H9 (cell line): ENCODE data around the gene CX3CR1. TPM values are rescaled to one million over a fixed set of nuclear protein-coding genes. Genes with fewer than 3 reads are reported as not detected.

ENCODE experiments used
- DNase-seq: peaks from one replicate; pipeline ENCODE4 v3.0.0-alpha.2; 2017
- H2AFZ ChIP-seq: one replicate; pipeline ENCODE4 v1.6.1; 2013; ENCODE audit warnings: mild to moderate bottlenecking, low read length, control low read depth, moderate library complexity
- H2AK5ac ChIP-seq: 2 replicates; pipeline ENCODE4 v1.6.1; 2013; ENCODE audit warnings: low read length, control low read depth, mixed read lengths; ENCODE audit not compliant: insufficient read length
- H2BK120ac ChIP-seq: one replicate; pipeline ENCODE4 v1.6.1; 2013; ENCODE audit warnings: low read depth, mild to moderate bottlenecking, low read length, control low read depth, inconsistent platforms; ENCODE audit not compliant: poor library complexity, severe bottlenecking
- H2BK12ac ChIP-seq: 2 replicates; pipeline ENCODE4 v1.6.1; 2013; ENCODE audit warnings: low read length, control low read depth, mixed read lengths, low read depth; ENCODE audit not compliant: insufficient read length
- H2BK15ac ChIP-seq: 2 replicates; pipeline ENCODE4 v1.6.1; 2013; ENCODE audit warnings: low read depth, low read length, control low read depth
- H2BK20ac ChIP-seq: one replicate; pipeline ENCODE4 v1.6.1; 2013; ENCODE audit warnings: low read depth, mild to moderate bottlenecking, low read length, control low read depth, inconsistent platforms; ENCODE audit not compliant: poor library complexity, severe bottlenecking
- H2BK5ac ChIP-seq: 2 replicates; pipeline ENCODE4 v1.6.1; 2013; ENCODE audit warnings: low read length, control low read depth, mixed read lengths; ENCODE audit not compliant: insufficient read length
- H3K14ac ChIP-seq: 2 replicates; pipeline ENCODE4 v1.6.1; 2013; ENCODE audit warnings: low read length, control low read depth; ENCODE audit not compliant: insufficient read depth
- H3K18ac ChIP-seq: 2 replicates; pipeline ENCODE4 v1.6.1; 2013; ENCODE audit warnings: low read depth, mild to moderate bottlenecking, mixed read lengths, low read length, control low read depth; ENCODE audit not compliant: insufficient read length
- H3K23ac ChIP-seq: 2 replicates; pipeline ENCODE4 v1.6.1; 2013; ENCODE audit warnings: low read length, control low read depth, mixed read lengths, low read depth; ENCODE audit not compliant: insufficient read length
- H3K23me2 ChIP-seq: 2 replicates; pipeline ENCODE4 v1.6.1; 2013; ENCODE audit warnings: low read depth, mild to moderate bottlenecking, mixed read lengths, low read length, control low read depth; ENCODE audit not compliant: insufficient read length, poor library complexity, severe bottlenecking
- H3K27ac ChIP-seq: 2 replicates; pipeline ENCODE4 v1.5.1; 2013; ENCODE audit warnings: low read length, control low read depth, mixed read lengths, low read depth; ENCODE audit not compliant: insufficient read length
- H3K27me3 ChIP-seq: 2 replicates; pipeline ENCODE4 v1.6.1; 2013; ENCODE audit warnings: low read length, control low read depth, inconsistent platforms; ENCODE audit not compliant: insufficient read depth
- H3K4ac ChIP-seq: 2 replicates; pipeline ENCODE4 v1.6.1; 2013; ENCODE audit warnings: low read depth, mild to moderate bottlenecking, control low read depth, inconsistent platforms, low read length, moderate library complexity
- H3K4me1 ChIP-seq: 2 replicates; pipeline ENCODE4 v1.6.1; 2013; ENCODE audit warnings: low read length, control low read depth, inconsistent platforms; ENCODE audit not compliant: insufficient read depth
- H3K4me2 ChIP-seq: 2 replicates; pipeline ENCODE4 v1.6.1; 2013; ENCODE audit warnings: low read length, control low read depth, mixed read lengths; ENCODE audit not compliant: insufficient read length, insufficient read depth
- H3K56ac ChIP-seq: 2 replicates; pipeline ENCODE4 v1.6.1; 2013; ENCODE audit warnings: low read depth, mild to moderate bottlenecking, mixed read lengths, low read length, control low read depth; ENCODE audit not compliant: insufficient read length
- H3K79me1 ChIP-seq: 2 replicates; pipeline ENCODE4 v1.6.1; 2013; ENCODE audit warnings: low read depth, mild to moderate bottlenecking, moderate library complexity, low read length, control low read depth, inconsistent platforms; ENCODE audit not compliant: insufficient read depth, poor library complexity, severe bottlenecking
- H3K79me2 ChIP-seq: 2 replicates; pipeline ENCODE4 v1.6.1; 2013; ENCODE audit warnings: low read length, control low read depth, inconsistent platforms; ENCODE audit not compliant: insufficient read depth
- H3K9ac ChIP-seq: 2 replicates; pipeline ENCODE4 v1.6.1; 2013; ENCODE audit warnings: low read length, control low read depth, mixed read lengths; ENCODE audit not compliant: insufficient read length; ENCODE audit errors: extremely low read depth
- H3K9me3 ChIP-seq: one replicate; pipeline ENCODE4 v1.6.1; 2013; ENCODE audit warnings: low read depth, low read length, inconsistent platforms; ENCODE audit not compliant: control insufficient read depth
- H3T11ph ChIP-seq: one replicate; pipeline ENCODE4 v1.6.1; 2013; ENCODE audit warnings: mild to moderate bottlenecking, low read length, control low read depth, inconsistent platforms
- H4K20me1 ChIP-seq: one replicate; pipeline ENCODE4 v1.6.1; 2013; ENCODE audit not compliant: control insufficient read depth, insufficient read length, insufficient read depth
- H4K5ac ChIP-seq: 2 replicates; pipeline ENCODE4 v1.6.1; 2013; ENCODE audit warnings: low read depth, mild to moderate bottlenecking, mixed read lengths, low read length, control low read depth; ENCODE audit not compliant: insufficient read length
- H4K8ac ChIP-seq: replicated peaks from 2 replicates; pipeline ENCODE4 v1.6.1; 2013; ENCODE audit warnings: low read length, control low read depth, mixed read lengths, low read depth; ENCODE audit not compliant: insufficient read length
- H4K91ac ChIP-seq: 2 replicates; pipeline ENCODE4 v1.6.1; 2013; ENCODE audit warnings: low read depth, mild to moderate bottlenecking, moderate library complexity, mixed read lengths, low read length, control low read depth; ENCODE audit not compliant: insufficient read length
- H3K27ac Mint-ChIP-seq, 3 experiments: 2 replicates in 2 of 3; 3 replicates in 1 of 3; pipeline ENCODE4 v1.8.0; 2020 to 2021; ENCODE audit warnings: mixed read lengths in 3 of 3, mild to moderate bottlenecking in 1 of 3, moderate library complexity in 1 of 3
- H3K27me3 Mint-ChIP-seq: 2 replicates; pipeline ENCODE4 v1.8.0; 2021; ENCODE audit warnings: low read depth, mild to moderate bottlenecking, moderate library complexity, mixed read lengths
- H3K36me3 Mint-ChIP-seq, 3 experiments: 2 replicates in 2 of 3; 3 replicates in 1 of 3; pipeline ENCODE4 v1.8.0; 2020 to 2021; ENCODE audit warnings: low read depth in 3 of 3, mixed read lengths in 3 of 3; ENCODE audit not compliant: insufficient read depth in 1 of 3
- H3K4me1 Mint-ChIP-seq, 2 experiments: 2 replicates each; pipeline ENCODE4 v1.8.0; 2020; ENCODE audit warnings: mixed read lengths in 2 of 2
- H3K4me3 Mint-ChIP-seq, 2 experiments: 2 replicates in 1 of 2; 3 replicates in 1 of 2; pipeline ENCODE4 v1.8.0; 2020 to 2021; ENCODE audit warnings: mild to moderate bottlenecking in 2 of 2, mixed read lengths in 2 of 2, moderate library complexity in 1 of 2
- H3K9me3 Mint-ChIP-seq, 2 experiments: 2 replicates in 1 of 2; 3 replicates in 1 of 2; pipeline ENCODE4 v1.8.0; 2020; ENCODE audit warnings: mild to moderate bottlenecking in 2 of 2, mixed read lengths in 2 of 2, moderate library complexity in 1 of 2
- WGBS: extraction: QIAGEN DNeasy Blood & Tissue Kit; methylation state at CpG from one replicate; pipeline ENCODE4 v1.1.7; 2013; ENCODE audit warnings: missing lambda C conversion rate, low lambda C conversion rate, mixed read lengths; ENCODE audit not compliant: insufficient read length; ENCODE audit errors: extremely low coverage; 5-methylcytosine and 5-hydroxymethylcytosine counted together
- total RNA-seq: library from RNA; stranded (reverse); gene quantifications from 2 replicates; pipeline ENCODE4 v1.2.1, GENCODE V29; 2021
- TF ChIP-seq, protein P1 (sequence below): fragments of 200-600 bp; sonication (generic); conservative IDR thresholded peaks from 3 replicates; pipeline ENCODE4 v1.8.0; 2021; ENCODE audit warnings: antibody characterized with exemption, mild to moderate bottlenecking

CX3CR1 gene
- total RNA-seq, 1 experiment from 2014 or later: not detected

DNA sequence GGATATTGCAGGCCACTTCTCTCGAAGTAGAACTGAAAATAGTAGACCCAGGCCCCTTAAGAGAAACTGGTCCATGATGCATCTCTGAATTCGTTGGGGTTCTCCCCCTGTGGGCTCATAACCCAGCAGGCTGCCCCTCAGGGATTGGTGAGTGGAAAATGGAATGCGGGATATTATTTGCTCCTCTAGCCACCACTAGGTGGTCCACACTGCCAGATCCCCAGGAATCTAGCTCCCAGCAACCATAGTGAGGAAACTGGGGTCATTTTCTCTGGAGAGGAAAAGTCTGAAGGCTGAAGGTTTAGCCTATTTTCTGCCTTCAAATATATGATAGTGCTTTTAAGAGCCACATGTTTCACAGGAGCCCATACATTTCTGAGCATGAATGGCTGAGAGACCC lies 6.7 kb downstream of the CX3CR1 start:
- no peak overlapping the region for H3K14ac ChIP-seq
- no peaks in the 10 kb centered on the region for H3K23me2 ChIP-seq
- H4K8ac ChIP-seq: no peak overlapping the region
- WGBS: no CpG with 5 or more reads among the region's 3 CpGs
- H3K56ac ChIP-seq: no peak overlapping the region
- no peak overlapping the region for H3K4me3 Mint-ChIP-seq
- H3K4me2 ChIP-seq: no peak overlapping the region
- DNase-seq: no peak
- no peak overlapping the region for H3K4ac ChIP-seq
- H3K27ac ChIP-seq: no peak overlapping the region
- no peaks in the 10 kb centered on the region for H3K36me3 Mint-ChIP-seq
- H2BK12ac ChIP-seq: no peak overlapping the region
- H2BK20ac ChIP-seq: no peak overlapping the region
- H4K20me1 ChIP-seq: no peaks in the 10 kb centered on the region
- H2BK15ac ChIP-seq: no peak overlapping the region
- H2AK5ac ChIP-seq: no peak overlapping the region
- no peak overlapping the region for H4K91ac ChIP-seq
- no peaks in the 10 kb centered on the region for H3K79me1 ChIP-seq
- H3K4me1 Mint-ChIP-seq: peaks cover 4 to 5% of the 10 kb centered on the region in 2 experiments
- H2AFZ ChIP-seq: no peak overlapping the region
- no peak overlapping the region for H3K23ac ChIP-seq
- H2BK5ac ChIP-seq: no peak overlapping the region
- TF ChIP-seq, protein P1, sequence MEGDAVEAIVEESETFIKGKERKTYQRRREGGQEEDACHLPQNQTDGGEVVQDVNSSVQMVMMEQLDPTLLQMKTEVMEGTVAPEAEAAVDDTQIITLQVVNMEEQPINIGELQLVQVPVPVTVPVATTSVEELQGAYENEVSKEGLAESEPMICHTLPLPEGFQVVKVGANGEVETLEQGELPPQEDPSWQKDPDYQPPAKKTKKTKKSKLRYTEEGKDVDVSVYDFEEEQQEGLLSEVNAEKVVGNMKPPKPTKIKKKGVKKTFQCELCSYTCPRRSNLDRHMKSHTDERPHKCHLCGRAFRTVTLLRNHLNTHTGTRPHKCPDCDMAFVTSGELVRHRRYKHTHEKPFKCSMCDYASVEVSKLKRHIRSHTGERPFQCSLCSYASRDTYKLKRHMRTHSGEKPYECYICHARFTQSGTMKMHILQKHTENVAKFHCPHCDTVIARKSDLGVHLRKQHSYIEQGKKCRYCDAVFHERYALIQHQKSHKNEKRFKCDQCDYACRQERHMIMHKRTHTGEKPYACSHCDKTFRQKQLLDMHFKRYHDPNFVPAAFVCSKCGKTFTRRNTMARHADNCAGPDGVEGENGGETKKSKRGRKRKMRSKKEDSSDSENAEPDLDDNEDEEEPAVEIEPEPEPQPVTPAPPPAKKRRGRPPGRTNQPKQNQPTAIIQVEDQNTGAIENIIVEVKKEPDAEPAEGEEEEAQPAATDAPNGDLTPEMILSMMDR: peak; percentile 47; the same call in 1 of the 3 replicates
- H3K4me1 ChIP-seq: no peaks in the 10 kb centered on the region
- H3K9ac ChIP-seq: no peak overlapping the region
- H3T11ph ChIP-seq: no peak overlapping the region
- no peaks in the 10 kb centered on the region for H3K9me3 ChIP-seq
- no peak overlapping the region for H2BK120ac ChIP-seq
- no peak overlapping the region for H4K5ac ChIP-seq
- no peak overlapping the region; a peak in 1 of 7 replicates for H3K27ac Mint-ChIP-seq
- no peak overlapping the region for H3K18ac ChIP-seq
- H3K9me3 Mint-ChIP-seq: no peaks in the 10 kb centered on the region
- no peaks in the 10 kb centered on the region; the same call in 1 of the 2 replicates for H3K27me3 ChIP-seq
- no peaks in the 10 kb centered on the region for H3K27me3 Mint-ChIP-seq
- H3K79me2 ChIP-seq: no peaks in the 10 kb centered on the region
